NCI-H774 (cell line): ENCODE data around the gene SEC24D.

Source experiments
- DNase-seq: peaks from one replicate; lab custom pipeline; 2025; lab: John Stamatoyannopoulos, UW

Gene SEC24D

DNA sequence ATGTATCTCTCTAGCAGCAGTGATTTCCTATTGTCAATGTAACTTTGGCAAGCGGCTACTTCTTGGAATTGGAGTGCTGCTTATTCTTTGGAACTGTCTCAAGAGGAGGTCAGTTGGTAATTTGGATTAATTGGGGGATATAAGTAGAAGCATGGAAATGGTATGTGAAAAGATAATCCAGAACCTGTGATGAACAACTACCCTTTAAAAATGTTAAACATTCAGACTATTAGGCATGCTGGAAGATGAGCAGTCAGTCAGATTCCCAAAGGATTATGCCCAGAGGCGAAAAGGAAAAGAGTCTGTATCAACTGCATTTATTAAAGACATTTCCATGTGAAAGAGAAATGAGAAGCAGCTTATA lies 62.5 kb downstream of the SEC24D start:
- no peak for DNase-seq

DNA sequence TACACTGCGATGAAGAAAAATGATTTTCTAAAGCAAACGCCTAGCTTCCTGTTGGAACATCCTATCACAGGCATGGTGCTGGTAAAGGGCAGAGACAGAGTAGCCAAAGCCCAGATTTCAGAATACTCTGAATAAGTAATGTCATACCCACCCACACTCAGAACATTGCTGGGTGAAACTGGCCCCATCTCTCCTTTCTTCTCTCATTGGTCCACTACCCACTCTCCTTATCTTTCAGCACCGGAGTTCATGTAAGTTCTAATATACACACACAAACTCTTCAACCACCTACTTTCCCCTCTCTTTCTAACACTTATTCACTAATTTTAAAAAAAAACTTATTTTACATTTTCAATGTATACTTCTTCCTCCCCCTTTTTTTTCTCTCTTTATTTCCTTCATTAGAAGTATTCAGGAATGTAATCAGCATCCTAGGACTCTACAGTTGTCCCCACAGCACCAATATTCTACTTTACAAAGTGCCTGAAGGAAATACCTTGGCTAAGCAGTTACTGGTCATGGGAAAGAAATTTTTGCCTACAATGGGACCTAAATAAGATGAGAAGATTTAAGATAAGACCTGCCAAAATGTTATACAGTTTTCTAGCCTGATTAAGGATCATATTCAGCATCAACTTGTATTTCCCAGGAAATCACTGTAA lies 63.0 kb downstream of the SEC24D start:
- no peak for DNase-seq

DNA sequence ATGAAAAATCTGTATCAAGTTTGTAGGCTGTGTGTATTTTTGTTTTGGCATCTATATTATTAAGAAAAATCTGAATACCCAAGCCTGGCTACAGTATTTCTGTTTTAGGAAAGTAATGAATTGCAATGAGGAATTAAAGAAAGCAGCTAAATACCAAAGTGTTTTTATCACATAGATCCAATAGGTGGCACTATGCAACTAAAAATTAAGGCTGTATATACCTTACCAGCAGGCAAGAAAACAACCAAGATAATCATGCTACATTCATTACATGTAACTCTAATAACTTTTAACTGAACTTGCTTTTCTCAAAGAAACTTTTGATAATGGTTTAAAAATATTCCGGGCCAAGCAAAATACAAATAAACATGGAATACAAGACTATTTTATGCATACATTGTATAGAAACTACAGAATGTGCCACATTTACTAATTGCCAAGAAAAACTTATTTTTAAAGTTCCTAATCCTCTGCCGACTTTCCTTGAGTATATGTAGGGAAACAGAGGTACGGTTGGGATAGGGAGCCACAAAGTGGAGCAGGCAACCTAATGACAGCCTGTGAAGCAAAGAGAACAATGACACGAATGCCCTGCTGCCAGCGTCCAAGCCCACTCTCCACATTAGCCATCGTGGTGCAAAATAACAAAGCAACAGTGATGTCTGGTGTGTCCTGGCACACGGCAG lies 63.7 kb downstream of the SEC24D start:
- DNase-seq: peak; percentile 3

DNA sequence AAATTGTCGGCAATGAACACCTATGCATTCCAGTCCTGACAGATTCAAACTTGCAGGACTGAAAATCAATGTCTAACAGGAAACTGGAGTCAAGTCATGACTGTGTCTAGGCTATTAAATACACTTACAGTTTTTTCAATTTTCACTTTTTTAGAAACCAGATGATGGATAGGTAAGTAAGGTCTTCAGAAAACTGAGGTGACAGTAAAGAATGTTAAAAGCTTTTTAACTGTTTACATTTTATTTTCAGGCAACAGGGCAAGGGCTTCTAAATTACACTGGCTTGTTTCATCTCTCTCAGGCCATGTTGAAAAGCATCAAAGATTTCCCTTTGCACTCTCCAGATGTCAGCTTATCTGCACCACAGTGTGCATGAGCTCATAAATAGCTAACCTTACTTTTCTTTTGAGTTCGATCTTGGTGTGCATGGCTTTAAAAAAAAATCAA lies 65.2 kb downstream of the SEC24D start:
- DNase-seq: no peak

DNA sequence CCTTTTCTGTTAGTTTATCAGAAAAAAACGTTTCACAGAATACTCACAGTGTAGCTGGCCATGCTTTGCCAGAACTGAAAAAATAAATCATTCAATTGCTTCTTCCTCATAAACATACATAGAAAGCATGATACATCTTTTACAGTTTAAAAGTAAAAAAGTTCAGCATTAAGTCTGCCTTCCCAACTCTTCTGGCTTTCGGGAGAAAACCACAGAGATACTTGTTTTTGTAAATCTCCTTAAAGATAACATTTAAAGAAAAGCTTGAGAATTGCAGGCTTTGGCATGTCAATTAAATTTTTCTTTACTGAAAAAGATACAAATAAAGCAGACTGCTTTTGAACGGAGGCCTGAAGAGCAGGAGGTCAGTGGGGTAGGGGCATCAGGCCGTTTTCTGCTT lies 66.8 kb downstream of the SEC24D start:
- no peak for DNase-seq

DNA sequence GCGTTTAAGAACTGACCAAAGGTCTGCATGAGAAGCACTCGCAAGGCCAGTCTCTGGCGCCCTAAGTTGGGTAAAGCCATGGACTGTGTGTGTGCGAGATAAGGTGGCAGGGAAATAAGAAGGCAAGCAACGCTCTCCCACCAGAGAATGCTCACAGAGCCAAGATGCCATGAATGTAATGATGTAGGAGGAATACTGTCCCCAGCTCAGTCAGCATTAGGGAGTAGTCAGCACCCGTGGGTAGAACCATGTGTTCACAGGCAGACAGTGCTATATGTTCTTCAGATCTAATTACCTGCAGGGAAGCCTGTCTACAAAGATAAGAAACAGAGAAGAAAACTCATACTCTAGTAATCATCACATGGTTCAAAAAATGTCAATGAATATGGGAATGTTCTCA lies 68.8 kb downstream of the SEC24D start:
- DNase-seq: no peak

DNA sequence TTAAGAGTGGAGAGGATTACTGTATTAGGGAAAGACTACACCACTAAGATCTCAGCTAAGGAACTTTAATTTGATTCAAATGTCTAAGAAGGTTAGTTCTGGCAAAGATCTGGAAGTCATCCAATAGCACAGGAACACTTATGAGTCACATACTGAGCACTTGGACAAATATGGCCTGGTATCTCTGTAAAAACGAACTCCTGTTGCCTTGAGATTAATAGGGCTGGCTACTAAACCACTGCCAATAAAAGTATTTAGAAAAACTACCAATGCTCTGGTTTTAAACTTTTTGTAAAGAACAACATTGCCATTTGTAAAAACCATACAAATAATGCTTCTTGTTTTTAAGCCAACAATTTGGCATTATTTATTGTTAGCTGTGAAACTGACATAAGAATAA lies 70.5 kb downstream of the SEC24D start:
- no peak for DNase-seq

DNA sequence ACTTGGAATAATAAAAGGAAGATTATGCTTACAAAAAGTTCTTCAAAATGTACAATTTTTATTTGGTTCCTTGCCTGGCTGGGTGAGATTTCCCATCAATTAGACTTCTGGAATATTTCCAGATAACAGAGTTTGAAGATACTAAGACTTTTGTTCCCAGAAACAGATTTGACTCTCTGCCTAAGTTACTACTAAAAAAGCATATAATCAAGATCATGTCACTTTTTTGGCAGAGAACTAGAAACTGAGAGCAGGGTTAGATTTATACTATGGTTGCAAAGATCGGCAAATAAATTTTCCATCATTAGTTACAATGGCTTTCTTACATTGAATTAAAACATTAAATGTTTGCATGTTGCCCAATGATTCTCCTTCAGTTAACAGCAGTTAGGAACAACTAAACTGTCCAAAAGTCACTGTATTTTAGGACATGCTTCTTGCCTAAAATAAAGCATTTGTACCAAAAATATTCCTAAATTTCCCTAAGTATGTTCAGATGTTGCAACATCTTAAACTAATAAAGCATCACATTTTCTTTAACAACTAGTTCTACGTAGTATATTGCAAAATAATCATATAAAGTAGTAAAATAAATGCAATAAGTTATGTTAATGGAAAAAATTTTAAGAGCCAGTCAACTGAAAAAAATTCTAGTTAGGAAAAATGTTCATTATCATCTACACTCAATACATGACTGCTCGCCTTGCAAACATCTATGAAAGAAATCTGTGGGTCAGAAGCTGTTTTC lies 73.0 kb downstream of the SEC24D start:
- DNase-seq: no peak

DNA sequence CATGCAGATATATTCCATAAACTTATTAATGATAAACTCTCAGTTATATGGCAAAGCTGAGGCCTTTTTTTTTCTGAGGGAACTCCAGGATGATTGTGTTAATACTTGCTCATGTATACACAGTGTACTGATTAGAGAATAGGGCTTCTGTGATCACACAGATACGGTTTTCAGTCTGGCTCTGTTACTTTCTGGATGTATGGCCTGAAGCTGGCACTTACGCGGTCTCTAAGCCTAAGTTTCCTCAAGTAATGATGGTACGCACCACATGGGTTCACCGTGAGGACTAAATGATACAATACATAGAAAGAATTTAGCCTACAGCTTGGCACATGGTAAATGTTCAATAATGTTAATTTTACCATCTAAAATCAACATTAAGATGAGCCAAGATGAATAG lies 73.8 kb downstream of the SEC24D start:
- no peak for DNase-seq

DNA sequence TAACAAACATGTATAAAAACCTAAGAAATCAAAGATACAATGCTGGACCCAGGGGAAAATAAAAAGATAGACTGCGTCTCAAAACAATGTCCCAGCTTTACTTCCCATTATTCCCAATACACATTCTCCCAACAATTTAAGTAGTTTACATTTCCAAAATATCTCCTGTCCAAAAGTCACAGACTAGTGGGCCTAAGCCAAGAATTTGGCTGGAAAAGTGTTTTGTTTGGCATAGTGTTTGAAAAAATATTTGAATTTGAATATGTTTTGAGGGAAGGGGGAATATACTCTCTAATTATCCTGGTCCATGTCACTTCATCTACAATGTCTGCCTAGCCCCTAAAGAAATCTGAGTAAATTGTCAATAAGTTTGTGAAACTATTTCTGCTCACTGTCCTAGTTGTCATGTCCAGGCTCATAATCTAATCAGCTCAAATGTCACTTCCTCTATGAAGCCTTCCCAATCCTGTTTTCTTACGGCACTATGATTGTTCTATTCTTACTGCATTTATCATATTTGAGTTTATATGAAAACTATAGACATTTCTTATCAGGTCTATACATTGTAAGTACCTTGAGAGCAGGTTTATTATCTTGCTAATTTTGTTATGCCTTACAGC lies 74.4 kb downstream of the SEC24D start:
- no peak for DNase-seq

DNA sequence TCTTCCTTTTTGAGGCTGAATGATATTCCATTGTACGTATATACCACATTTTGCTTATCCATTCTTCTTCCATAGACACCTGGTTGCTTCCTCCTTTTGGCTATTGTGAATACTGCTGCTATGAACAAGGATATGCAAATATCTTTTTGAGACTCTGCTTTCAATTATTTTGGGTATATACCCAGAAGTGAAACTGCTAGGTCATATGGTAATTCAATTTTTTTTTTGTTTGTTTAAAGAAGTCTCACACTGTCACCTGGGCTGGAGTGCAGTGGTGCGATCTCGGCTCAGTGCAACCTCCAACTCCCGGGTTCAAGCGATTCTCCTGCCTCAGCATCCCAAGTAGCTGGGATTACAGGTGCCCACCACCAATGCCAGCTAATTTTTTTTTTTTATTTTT lies 75.4 kb downstream of the SEC24D start:
- DNase-seq: no peak

DNA sequence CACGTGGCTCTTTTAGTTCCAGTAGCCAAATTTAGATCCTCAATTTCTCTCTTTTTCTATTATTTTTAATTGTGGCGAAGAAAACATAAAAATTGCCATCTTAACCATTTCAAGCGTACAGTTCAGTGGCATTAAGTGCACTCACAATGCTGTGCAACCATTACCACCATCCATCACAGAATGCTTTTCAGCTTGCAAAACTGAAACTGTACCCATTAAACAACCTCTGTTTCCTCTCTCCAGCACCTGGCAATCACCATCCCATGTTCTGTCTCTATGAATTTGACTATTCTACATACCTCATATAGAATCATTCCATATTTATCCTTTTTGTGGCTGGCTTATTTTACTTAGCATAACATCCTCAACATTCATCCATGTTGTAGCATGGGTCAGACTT lies 75.8 kb downstream of the SEC24D start:
- no peak for DNase-seq

DNA sequence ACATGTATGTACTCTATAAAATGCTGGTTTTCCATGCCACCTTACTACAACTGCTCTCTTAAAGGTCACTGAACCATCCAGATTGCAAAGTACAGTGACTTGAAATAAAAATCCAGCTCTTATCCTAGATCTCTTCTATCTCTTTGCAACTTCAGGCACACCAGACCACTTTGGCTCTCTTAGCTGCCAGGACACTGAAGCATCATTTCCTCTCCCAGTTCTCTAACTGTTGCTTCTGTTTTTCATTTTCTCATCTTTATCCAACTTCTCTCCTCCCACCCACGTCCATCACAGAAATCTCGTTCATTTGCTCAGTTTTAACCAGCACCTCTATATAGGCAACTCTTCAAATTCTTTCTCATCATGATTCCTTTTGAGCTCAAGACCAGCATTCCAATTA lies 76.4 kb downstream of the SEC24D start:
- DNase-seq: no peak

DNA sequence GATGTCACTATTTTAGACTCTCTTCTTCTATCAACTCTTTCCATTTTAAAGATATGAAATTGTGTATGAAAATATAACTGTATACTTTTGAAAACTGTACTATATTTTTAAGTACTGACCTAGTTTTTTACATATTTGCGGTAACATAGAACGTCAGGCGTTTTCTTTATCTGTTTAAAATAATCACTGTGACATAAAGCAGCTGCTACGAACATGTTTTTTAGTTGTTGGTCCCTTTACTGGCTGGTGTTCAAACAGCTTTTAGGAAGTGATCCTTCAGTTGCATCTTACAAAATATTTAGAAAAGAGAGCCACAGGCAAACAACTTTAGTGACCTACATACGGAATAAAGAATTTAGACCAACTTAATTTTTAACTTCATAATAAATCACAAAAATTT lies 77.6 kb downstream of the SEC24D start:
- no peak for DNase-seq

DNA sequence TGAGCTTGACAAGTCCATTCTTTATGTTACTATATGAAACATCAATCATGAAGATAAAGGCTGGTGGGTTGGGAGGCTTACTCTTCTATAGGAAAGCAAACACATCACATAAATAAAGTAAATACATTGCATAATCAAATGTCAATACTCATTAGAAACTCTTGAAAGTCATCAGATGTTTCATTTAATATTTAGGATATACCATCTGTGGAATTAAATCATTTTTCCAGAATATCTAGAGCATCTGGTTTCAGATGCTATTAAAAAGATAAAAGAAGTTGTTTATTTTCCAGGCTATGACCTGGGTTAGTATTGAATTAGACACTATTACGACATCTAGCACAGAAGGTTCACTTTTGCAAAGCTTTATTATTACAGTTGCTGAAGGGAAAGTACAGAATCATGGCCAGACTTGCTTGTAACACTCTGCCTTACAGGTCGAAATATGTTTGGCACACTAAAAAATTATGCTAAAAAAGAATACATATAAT lies 78.1 kb downstream of the SEC24D start:
- DNase-seq: no peak

DNA sequence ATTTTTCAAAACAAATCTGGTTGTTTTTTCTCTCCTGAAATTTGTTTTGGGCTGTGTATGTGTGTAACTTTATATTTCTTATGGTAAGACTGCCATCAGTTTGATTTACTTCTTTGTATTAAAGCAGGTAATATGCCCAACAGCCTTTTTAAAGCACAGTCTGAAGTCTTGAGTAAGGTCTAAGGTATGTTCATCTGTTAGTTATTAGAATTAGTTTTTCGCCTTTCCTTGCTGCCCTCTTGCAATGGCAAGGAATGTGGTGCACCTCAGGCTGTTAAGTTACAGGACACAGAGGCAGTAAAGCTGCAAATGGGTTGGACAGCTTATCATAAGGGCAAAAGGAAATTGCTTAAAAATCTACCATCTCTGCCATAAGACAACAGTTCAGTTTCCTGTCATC lies 79.0 kb downstream of the SEC24D start:
- no peak for DNase-seq

DNA sequence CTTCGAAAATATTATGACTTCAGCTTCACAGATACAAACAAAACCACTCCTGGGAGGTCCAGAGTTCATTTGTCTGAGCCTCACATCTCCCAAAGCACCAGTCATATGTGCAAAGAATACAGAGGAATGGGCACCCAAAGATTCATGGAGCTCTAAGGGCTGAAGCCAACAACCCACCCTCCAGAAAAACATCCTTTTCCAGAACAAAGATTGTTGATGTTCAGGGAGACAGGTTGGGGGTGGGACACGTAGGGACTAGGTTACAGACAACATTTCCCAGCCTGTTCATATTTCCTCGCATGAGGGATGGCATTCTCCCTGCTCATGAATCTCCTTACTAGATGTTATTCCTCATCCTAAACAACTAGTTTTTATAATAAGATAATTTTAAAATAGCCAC lies 79.5 kb downstream of the SEC24D start:
- no peak for DNase-seq

DNA sequence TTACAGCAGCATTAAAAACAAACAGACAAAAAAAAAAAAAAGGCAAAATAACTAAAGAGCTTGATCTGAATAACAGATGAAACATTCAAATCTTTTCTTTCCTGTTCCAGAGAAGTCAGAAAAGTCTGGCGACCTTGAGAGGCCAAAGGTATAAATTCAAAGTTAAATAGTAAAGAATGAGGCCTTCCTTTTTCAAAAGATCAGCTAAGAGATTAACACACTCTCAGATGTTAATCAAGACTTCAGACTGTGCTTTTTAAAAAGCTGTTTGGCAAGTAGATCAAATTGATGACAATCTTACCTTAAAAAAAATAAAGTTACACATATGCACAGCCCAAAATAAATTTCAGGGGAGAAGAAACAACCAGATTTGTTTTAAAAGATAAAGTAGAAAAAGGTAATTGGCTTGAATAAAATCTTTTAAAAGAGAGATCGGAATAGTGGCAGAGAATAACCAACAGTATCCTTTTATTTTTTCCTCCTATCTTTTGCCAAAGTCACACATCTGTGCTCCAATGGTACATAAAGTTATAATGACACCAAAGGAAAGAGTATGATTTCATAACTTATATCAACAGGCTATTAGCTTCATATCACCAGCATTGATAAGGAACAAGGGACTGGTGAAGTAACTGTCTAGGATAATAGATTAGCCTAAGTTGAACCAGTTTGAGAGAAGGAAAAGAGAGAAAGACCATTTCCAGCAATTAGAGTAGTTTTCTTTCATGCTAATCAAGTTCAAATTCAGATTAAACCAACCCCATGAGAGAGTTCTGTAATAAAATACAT lies 80.3 kb downstream of the SEC24D start:
- DNase-seq: no peak

DNA sequence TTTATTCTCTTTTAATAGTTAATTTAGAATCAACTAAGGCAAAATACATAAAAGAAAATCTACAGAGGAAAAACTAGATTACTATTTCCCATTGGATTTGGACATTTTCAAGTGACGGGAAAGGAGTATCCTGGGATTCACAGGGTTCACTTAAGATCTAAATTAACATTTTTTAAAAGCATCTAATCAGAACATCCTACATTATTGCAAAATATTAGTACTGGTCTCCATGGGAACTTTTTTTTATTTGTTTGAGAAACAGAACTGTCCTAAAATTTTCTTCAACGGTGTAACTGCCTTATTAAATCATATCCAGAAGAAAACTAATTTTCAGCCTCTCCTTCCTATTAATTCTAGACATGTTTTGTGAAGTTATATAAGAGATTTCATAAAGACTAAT lies 81.0 kb downstream of the SEC24D start:
- no peak for DNase-seq

DNA sequence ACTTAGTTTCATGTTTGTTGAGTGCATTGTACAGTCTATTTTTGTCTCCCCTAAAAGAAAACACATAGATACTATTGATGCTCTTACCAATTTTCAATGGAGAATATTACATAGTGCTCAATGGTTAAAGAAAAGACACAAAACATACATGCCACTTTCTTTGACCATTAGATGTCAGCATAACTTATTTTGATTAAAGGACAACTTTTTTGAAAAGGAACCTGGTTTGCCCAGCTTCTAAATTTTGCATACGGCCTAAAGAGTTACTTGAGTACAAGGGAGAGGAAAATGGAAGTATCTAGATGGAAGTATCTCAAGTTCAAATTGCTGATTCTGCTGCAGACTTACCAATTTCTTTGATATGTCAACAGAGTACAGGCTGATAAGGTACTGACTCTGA lies 82.2 kb downstream of the SEC24D start:
- no peak for DNase-seq

DNA sequence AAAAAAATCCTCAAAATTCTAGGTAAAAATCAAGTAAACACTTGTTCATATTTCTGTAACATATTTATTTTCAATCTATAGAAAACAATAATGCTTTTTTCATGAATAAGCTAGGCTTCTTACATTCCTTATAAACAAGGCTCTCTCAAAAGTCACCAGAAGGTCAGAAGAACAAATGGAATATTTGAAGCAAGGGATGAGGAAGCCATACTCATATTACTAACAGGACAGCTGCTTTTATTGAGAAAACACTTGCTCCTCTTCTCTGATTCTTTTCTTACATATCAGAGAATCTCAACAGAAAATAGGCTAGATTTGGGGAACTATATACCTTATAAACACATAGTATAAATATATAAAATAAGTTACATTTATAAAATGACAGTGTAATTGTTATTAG lies 82.8 kb downstream of the SEC24D start:
- no peak for DNase-seq

DNA sequence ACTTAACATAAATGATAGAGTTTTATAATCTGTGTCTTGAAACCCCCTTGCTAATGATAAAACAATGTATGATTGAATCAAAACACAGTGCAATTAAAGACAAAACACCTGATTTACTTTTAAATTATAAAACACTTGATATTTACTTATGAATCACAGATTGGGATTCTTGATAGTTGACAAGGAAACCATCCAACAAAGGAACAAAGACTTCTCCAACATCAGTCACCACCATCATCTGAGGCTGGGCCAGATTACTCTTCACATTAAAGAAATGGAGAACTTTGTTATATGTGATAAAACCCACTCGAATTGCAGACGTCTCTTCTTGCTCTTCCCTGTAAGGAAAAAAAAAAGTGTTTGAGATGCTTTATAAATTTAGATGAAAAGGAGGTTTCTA lies 83.4 kb downstream of the SEC24D start:
- no peak for DNase-seq
